K562 (cell line): ENCODE data around the gene ARL17A.
"Not testable (repeated sequence)": the region's sequence is repeated elsewhere in the genome, so short reads cannot be mapped to it uniquely, and the experiment has no call there.

Experiments
- EP400 ChIP-seq: fragments of 450-650 bp; IDR thresholded peaks from 2 replicates; pipeline ENCODE4 v1.6.1; 2017; ENCODE audit warnings: antibody characterized with exemption, mild to moderate bottlenecking, moderate library complexity
- FOXA1 ChIP-seq: fragments of 450-650 bp; IDR thresholded peaks from 2 replicates; pipeline ENCODE4 v1.6.1; 2016; ENCODE audit warnings: mild to moderate bottlenecking, borderline replicate concordance
- NFYB ChIP-seq: IDR thresholded peaks from 2 replicates; pipeline ENCODE4 v1.6.1; 2011; ENCODE audit warnings: mild to moderate bottlenecking, moderate library complexity; ENCODE audit not compliant: insufficient read length; ENCODE audit errors: extremely low read depth
- POLR2A ChIP-seq: fragments of 450-650 bp; conservative IDR thresholded peaks from 2 replicates; pipeline ENCODE4 v1.6.1; 2016
- YY1 ChIP-seq, 3 experiments: IDR thresholded peaks; 2 replicates each; pipeline ENCODE4 v1.6.1; 2011; ENCODE audit warnings: low read length in 2 of 3, mild to moderate bottlenecking in 2 of 3, moderate library complexity in 2 of 3, borderline replicate concordance in 1 of 3, control low read depth in 1 of 3, low read depth in 1 of 3; ENCODE audit not compliant: insufficient read depth in 3 of 3, insufficient replicate concordance in 2 of 3, control insufficient read depth in 1 of 3, insufficient read length in 1 of 3; ENCODE audit errors: extremely low read depth in 1 of 3
- ZC3H11A ChIP-seq: IDR thresholded peaks from 2 replicates; pipeline ENCODE4 v1.6.1; 2012; ENCODE audit warnings: low read depth, low read length, improper control_type of control experiment
- ZFX ChIP-seq: sonication (generic); formaldehyde crosslinking; IDR thresholded peaks from 2 replicates; pipeline ENCODE4 v1.8.0; 2022; ENCODE audit warnings: mild to moderate bottlenecking, missing genetic modification reagents, moderate library complexity
- ZNF644 ChIP-seq: fragments of 200-800 bp; sonication (Bioruptor generic); IDR thresholded peaks from 2 replicates; pipeline ENCODE4 v1.6.1; 2016; ENCODE audit warnings: low read depth, missing genetic modification characterization, missing compliant biosample characterization
- TF ChIP-seq, protein P1 (sequence below): sonication (generic); formaldehyde crosslinking; IDR thresholded peaks from 2 replicates; pipeline ENCODE4 v1.8.0; 2022; ENCODE audit warnings: mild to moderate bottlenecking, missing genetic modification reagents
- TF ChIP-seq, protein P2 (sequence below): fragments of 450-650 bp; IDR thresholded peaks from 2 replicates; pipeline ENCODE4 v1.6.1; 2017; ENCODE audit warnings: antibody characterized with exemption, mild to moderate bottlenecking

DNA sequence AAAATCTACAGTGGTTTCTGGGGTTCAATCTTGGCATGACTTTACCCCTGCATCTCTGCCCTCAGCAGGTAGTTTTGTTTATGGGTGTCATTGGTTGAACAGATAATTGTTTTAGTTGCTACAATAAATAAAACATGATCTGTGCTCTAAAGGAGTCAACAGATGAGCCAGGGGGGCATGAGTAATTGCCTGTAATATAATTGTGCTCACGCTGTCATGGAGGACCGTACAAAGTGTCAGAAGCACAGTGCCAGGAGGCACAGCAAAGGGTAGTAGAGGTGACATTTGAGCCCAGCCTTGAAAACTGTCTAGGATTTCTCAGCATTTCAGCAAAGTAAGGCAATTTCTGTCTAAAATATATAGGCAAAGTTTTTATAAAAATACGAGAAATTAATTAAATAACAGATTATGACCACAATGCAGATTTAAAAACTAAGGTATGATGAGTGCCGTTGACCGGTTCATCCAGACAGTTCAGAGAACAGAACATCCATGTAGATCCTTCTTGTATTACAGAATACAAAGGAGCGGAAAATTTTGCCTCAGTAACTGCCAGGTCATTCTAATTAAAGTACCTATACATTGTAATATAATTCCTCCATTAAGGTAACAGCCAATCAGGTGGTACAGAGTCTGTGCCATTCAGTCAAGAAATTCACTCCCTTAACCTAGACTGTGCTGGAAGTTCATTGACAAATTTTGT is 79.9 kb downstream of the ARL17A start:
- TF ChIP-seq, protein P1, sequence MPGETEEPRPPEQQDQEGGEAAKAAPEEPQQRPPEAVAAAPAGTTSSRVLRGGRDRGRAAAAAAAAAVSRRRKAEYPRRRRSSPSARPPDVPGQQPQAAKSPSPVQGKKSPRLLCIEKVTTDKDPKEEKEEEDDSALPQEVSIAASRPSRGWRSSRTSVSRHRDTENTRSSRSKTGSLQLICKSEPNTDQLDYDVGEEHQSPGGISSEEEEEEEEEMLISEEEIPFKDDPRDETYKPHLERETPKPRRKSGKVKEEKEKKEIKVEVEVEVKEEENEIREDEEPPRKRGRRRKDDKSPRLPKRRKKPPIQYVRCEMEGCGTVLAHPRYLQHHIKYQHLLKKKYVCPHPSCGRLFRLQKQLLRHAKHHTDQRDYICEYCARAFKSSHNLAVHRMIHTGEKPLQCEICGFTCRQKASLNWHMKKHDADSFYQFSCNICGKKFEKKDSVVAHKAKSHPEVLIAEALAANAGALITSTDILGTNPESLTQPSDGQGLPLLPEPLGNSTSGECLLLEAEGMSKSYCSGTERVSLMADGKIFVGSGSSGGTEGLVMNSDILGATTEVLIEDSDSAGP (CRISPR knock-in tag): not testable (repeated sequence)
- not testable (repeated sequence) for TF ChIP-seq YY1 (IDR thresholded peaks at IDR 0.05; ENCODE audit: borderline replicate concordance in 1 of 3, control insufficient read depth in 1 of 3, extremely low read depth in 1 of 3, insufficient read depth in 3 of 3, insufficient read length in 1 of 3, insufficient replicate concordance in 2 of 3, low read depth in 1 of 3, low read length in 2 of 3); ZFX (CRISPR knock-in tag); POLR2A; ZC3H11A; EP400; ZNF644 (tag); FOXA1; NFYB
- TF ChIP-seq, protein P2, sequence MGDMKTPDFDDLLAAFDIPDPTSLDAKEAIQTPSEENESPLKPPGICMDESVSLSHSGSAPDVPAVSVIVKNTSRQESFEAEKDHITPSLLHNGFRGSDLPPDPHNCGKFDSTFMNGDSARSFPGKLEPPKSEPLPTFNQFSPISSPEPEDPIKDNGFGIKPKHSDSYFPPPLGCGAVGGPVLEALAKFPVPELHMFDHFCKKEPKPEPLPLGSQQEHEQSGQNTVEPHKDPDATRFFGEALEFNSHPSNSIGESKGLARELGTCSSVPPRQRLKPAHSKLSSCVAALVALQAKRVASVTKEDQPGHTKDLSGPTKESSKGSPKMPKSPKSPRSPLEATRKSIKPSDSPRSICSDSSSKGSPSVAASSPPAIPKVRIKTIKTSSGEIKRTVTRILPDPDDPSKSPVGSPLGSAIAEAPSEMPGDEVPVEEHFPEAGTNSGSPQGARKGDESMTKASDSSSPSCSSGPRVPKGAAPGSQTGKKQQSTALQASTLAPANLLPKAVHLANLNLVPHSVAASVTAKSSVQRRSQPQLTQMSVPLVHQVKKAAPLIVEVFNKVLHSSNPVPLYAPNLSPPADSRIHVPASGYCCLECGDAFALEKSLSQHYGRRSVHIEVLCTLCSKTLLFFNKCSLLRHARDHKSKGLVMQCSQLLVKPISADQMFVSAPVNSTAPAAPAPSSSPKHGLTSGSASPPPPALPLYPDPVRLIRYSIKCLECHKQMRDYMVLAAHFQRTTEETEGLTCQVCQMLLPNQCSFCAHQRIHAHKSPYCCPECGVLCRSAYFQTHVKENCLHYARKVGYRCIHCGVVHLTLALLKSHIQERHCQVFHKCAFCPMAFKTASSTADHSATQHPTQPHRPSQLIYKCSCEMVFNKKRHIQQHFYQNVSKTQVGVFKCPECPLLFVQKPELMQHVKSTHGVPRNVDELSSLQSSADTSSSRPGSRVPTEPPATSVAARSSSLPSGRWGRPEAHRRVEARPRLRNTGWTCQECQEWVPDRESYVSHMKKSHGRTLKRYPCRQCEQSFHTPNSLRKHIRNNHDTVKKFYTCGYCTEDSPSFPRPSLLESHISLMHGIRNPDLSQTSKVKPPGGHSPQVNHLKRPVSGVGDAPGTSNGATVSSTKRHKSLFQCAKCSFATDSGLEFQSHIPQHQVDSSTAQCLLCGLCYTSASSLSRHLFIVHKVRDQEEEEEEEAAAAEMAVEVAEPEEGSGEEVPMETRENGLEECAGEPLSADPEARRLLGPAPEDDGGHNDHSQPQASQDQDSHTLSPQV: not testable (repeated sequence)
